GM06990 (cell line): ENCODE results near the gene BACH2.

Experiments used
- DNase-seq: peaks from one replicate; pipeline ENCODE4 v3.0.0-alpha.2; 2011; ENCODE audit not compliant: insufficient read length; ENCODE audit errors: extremely low read depth
- H3K27me3 ChIP-seq: replicated peaks from 2 replicates; pipeline ENCODE4 v1.6.0; 2011; ENCODE audit warnings: low read length; ENCODE audit not compliant: control insufficient read depth, insufficient read depth
- H3K36me3 ChIP-seq: 2 replicates; pipeline ENCODE4 v1.5.1; 2011; ENCODE audit warnings: low read length; ENCODE audit not compliant: control insufficient read depth, insufficient read depth
- H3K4me3 ChIP-seq: replicated peaks from 2 replicates; pipeline ENCODE4 v1.5.1; 2011; ENCODE audit warnings: low read depth, mild to moderate bottlenecking, control low read depth, low read length
- CTCF ChIP-seq: IDR thresholded peaks from 2 replicates; pipeline ENCODE4 v1.5.1; 2011; ENCODE audit warnings: low read length, control low read depth, mild to moderate bottlenecking, inconsistent platforms; ENCODE audit not compliant: insufficient read depth, poor library complexity, severe bottlenecking

Gene BACH2

DNA sequence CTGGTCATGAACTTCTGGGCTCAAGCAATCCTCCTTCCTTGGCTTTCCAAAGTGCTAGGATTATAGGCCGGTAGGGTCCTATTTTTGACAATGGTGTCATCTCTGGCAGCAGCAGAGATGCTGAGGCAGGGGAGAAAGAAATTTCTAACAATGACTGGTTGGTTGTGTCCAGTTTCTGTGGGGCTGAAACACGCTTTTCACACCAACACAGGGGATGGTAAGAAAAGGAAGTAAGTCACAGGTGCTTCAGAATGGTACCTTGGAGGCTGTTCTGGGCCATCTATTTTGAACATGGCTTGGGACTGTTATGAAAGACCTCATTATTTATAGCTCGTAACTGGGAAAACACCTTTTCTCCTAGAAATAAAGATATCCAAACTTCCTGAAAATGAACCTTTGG lies 329.7 kb downstream of the BACH2 start:
- H3K4me3 ChIP-seq: no peak overlapping the region
- no peaks in the 10 kb centered on the region for H3K36me3 ChIP-seq
- peaks cover 4% of the 10 kb centered on the region; the same call in 1 of the 2 replicates for H3K27me3 ChIP-seq
- DNase-seq: no peak
- no peak for TF ChIP-seq CTCF

- DNase-seq: no peak
- no peak for TF ChIP-seq CTCF
- peaks cover 4% of the 10 kb centered on the region; the same call in 1 of the 2 replicates for H3K27me3 ChIP-seq
These were observed 330.5 kb downstream of the BACH2 start for GRCh38 chr6:89966228-89966544.

DNA sequence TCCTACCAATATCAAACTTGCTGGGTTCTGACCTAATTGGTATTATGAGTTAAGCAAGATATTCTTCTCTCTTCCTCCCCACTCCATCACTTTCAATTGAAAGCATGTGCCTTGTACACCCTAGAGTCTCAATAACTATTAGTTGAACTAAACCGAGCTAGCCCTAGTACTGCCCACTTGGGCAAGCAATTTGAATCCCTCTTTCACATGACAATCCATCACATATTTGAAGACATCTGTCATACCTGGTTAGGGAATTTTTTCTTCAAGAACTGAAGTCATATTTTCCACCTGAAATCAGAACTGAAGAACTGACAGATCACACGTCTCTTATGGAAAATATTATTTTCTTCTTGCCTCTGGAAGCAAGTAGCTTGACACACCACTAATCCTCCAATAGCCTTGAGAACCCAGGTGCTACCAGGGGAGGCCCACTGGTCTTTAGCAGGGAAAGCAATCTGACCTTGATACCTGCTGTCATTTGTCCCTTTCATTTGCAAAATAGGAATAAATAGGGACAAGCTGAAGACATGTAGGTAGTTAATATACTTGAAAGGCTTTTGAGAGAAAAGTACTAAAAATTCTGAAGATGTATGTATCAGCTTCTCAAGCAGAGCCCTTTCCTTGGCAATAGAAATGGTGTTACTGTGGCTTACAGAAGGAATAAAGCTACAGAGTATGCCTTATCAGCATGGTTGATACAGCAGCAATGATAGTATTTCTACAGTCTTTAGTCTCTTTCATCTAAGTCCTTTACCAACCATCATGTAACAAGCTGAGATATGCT lies 331.0 kb downstream of the BACH2 start:
- Histone ChIP-seq H3K36me3 (no peaks in the 10 kb centered on the region), H3K4me3 (no peak overlapping the region), H3K27me3 (peaks cover 3% of the 10 kb centered on the region; the same call in 1 of the 2 replicates)
- no peak for DNase-seq
- no peak for TF ChIP-seq CTCF

More at GRCh38 chr6:89966228-89966544, 330.5 kb downstream of the BACH2 start:
- Histone ChIP-seq H3K36me3 (no peaks in the 10 kb centered on the region), H3K4me3 (no peak overlapping the region)

DNA sequence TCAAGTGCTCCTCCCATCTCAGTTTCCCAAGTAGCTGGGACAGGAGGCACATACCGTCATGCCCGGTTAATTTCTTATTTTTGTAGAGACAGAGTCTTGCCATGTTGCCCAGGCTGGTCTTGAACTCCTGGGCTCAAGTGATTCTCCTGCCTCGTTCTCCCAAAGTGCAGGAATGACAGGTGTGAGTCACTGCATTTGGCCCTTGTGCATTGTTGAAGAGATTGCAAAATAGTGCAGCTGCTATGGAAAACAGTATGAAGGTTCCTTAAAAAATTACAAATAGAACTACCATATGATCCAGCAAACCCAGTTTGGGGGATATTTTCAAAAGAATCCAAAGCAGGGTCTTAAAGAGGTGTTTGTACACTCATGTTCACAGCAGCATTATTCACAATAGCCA lies 333.3 kb downstream of the BACH2 start:
- no peak for DNase-seq
- peaks cover 2% of the 10 kb centered on the region; the same call in 1 of the 2 replicates for H3K27me3 ChIP-seq
- no peaks in the 10 kb centered on the region for H3K36me3 ChIP-seq
- no peak for TF ChIP-seq CTCF
- H3K4me3 ChIP-seq: no peak overlapping the region

DNA sequence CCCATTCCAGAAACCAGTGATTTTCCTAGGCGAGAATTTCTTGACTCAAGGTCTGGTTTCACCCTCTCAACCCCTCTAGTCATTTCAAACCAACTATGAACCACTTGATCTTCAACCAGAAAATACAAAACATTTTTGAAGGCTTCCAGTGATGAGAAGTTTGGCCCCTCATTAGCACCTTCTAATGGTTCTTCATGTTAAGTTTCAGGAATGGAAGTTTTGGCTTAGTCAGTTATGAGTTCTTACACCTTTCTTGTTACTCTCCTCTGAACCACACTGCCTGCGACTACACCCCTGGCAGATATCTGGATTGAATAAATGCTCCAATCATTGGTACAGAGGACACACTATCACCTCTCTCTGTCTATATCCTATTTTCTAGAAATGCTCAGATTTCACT lies 335.2 kb downstream of the BACH2 start:
- DNase-seq: no peak
- no peak for TF ChIP-seq CTCF
- no peaks in the 10 kb centered on the region for H3K36me3 ChIP-seq
- H3K27me3 ChIP-seq: no peaks in the 10 kb centered on the region; the same call in 1 of the 2 replicates
- no peak overlapping the region for H3K4me3 ChIP-seq

GRCh38 chr6:89959883-89960282 lies 336.8 kb downstream of the BACH2 start:
- no peaks in the 10 kb centered on the region; the same call in 1 of the 2 replicates for H3K27me3 ChIP-seq
- no peaks in the 10 kb centered on the region for H3K36me3 ChIP-seq
- H3K4me3 ChIP-seq: no peak overlapping the region
- DNase-seq: no peak
- no peak for TF ChIP-seq CTCF
